ENCODE measurements around the gene LRRC14B. TPM values are rescaled to one million over a fixed set of nuclear protein-coding genes. Genes with fewer than 3 reads are reported as not detected.
"Not testable (repeated sequence)": the region's sequence is repeated elsewhere in the genome, so short reads cannot be mapped to it uniquely, and the experiment has no call there.

LRRC14B gene
- total RNA-seq, 2 donors from 2014 or later, result not detected

- Mint-ChIP-seq H3K4me1 (ENCODE audit: low read depth) (no peaks in the 10 kb centered on the region), H3K4me3 (no peak overlapping the region), H3K9me3 (no peaks in the 10 kb centered on the region), H3K36me3 (ENCODE audit: insufficient read depth in 2 of 2) (no peaks in the 10 kb centered on the region), H3K27ac (no peak overlapping the region), H3K27me3 (ENCODE audit: low read depth) (peaks cover 12% of the 10 kb centered on the region)
- DNase-seq (no peak), ATAC-seq (replicated peaks in 1 of 2) (no peak)
Observed at GRCh38 chr5:163338-163620, 28.0 kb upstream of the LRRC14B start.

- no peak overlapping the region for H3K4me3 Mint-ChIP-seq
- H3K27ac Mint-ChIP-seq, result no peak overlapping the region
- DNase-seq (no peak), ATAC-seq (replicated peaks in 1 of 2) (no peak)
- H3K27me3 Mint-ChIP-seq (ENCODE audit: low read depth), result peaks cover 12% of the 10 kb centered on the region
- H3K36me3 Mint-ChIP-seq (ENCODE audit: insufficient read depth in 2 of 2), result no peaks in the 10 kb centered on the region
- H3K4me1 Mint-ChIP-seq (ENCODE audit: low read depth), result no peaks in the 10 kb centered on the region
- no peaks in the 10 kb centered on the region for H3K9me3 Mint-ChIP-seq
Observed at GRCh38 chr5:163841-164240, 27.5 kb upstream of the LRRC14B start.

GRCh38 chr5:164244-164643 is 27.1 kb upstream of the LRRC14B start:
- H3K9me3 Mint-ChIP-seq, result no peaks in the 10 kb centered on the region
- H3K27ac Mint-ChIP-seq, result no peak overlapping the region
- DNase-seq (no peak), ATAC-seq (replicated peaks in 1 of 2) (no peak)
- H3K4me1 Mint-ChIP-seq (ENCODE audit: low read depth), result no peaks in the 10 kb centered on the region
- no peak overlapping the region for H3K4me3 Mint-ChIP-seq
- no peaks in the 10 kb centered on the region for H3K36me3 Mint-ChIP-seq (ENCODE audit: insufficient read depth in 2 of 2)
- H3K27me3 Mint-ChIP-seq (ENCODE audit: low read depth), result peaks cover 10% of the 10 kb centered on the region

GRCh38 chr5:164783-165182 is 26.5 kb upstream of the LRRC14B start:
- H3K27me3 Mint-ChIP-seq (ENCODE audit: low read depth); ATAC-seq (replicated peaks in 1 of 2); H3K4me1 Mint-ChIP-seq (ENCODE audit: low read depth); DNase-seq; H3K36me3 Mint-ChIP-seq (ENCODE audit: insufficient read depth in 2 of 2); H3K27ac Mint-ChIP-seq; H3K4me3 Mint-ChIP-seq; H3K9me3 Mint-ChIP-seq: not testable (repeated sequence)

- no peak overlapping the region for H3K4me3 Mint-ChIP-seq
Observed at GRCh38 chr5:166441-167372, 24.6 kb upstream of the LRRC14B start.

GRCh38 chr5:167511-167910 is 23.8 kb upstream of the LRRC14B start:
- H3K27ac Mint-ChIP-seq, result no peak overlapping the region
- ATAC-seq (replicated peaks in 1 of 2), result no peak

More at GRCh38 chr5:166441-167372, 24.6 kb upstream of the LRRC14B start:
- Mint-ChIP-seq H3K4me1 (ENCODE audit: low read depth) (no peaks in the 10 kb centered on the region), H3K36me3 (ENCODE audit: insufficient read depth in 2 of 2) (no peaks in the 10 kb centered on the region), H3K27me3 (ENCODE audit: low read depth) (no peaks in the 10 kb centered on the region), H3K27ac (no peak overlapping the region), H3K9me3 (no peaks in the 10 kb centered on the region)
- ATAC-seq (replicated peaks in 1 of 2) (no peak), DNase-seq (no peak)

GRCh38 chr5:167982-168660 is 23.2 kb upstream of the LRRC14B start:
- no peaks in the 10 kb centered on the region for H3K9me3 Mint-ChIP-seq
- H3K27ac Mint-ChIP-seq, result no peak overlapping the region
- ATAC-seq (replicated peaks in 1 of 2) (no peak), DNase-seq (no peak)
- H3K4me3 Mint-ChIP-seq, result no peak overlapping the region
- no peaks in the 10 kb centered on the region for H3K27me3 Mint-ChIP-seq (ENCODE audit: low read depth)
- no peaks in the 10 kb centered on the region for H3K36me3 Mint-ChIP-seq (ENCODE audit: insufficient read depth in 2 of 2)
- H3K4me1 Mint-ChIP-seq (ENCODE audit: low read depth), result no peaks in the 10 kb centered on the region

More at GRCh38 chr5:167511-167910, 23.8 kb upstream of the LRRC14B start:
- Mint-ChIP-seq H3K9me3 (no peaks in the 10 kb centered on the region), H3K4me3 (no peak overlapping the region), H3K4me1 (ENCODE audit: low read depth) (no peaks in the 10 kb centered on the region), H3K36me3 (ENCODE audit: insufficient read depth in 2 of 2) (no peaks in the 10 kb centered on the region), H3K27me3 (ENCODE audit: low read depth) (no peaks in the 10 kb centered on the region)
- no peak for DNase-seq

- Mint-ChIP-seq H3K4me3 (no peak overlapping the region), H3K4me1 (ENCODE audit: low read depth) (no peaks in the 10 kb centered on the region), H3K27me3 (ENCODE audit: low read depth) (no peaks in the 10 kb centered on the region), H3K36me3 (ENCODE audit: insufficient read depth in 2 of 2) (no peaks in the 10 kb centered on the region), H3K27ac (no peak overlapping the region), H3K9me3 (no peaks in the 10 kb centered on the region)
- ATAC-seq (replicated peaks in 1 of 2), result no peak
- DNase-seq, result no peak
Observed at GRCh38 chr5:169071-169727, 22.1 kb upstream of the LRRC14B start.

GRCh38 chr5:169728-170094 is 21.6 kb upstream of the LRRC14B start:
- ATAC-seq (replicated peaks in 1 of 2) (no peak), DNase-seq (no peak)
- H3K4me3 Mint-ChIP-seq, result no peak overlapping the region
- no peaks in the 10 kb centered on the region for H3K36me3 Mint-ChIP-seq (ENCODE audit: insufficient read depth in 2 of 2)
- no peaks in the 10 kb centered on the region for H3K27me3 Mint-ChIP-seq (ENCODE audit: low read depth)
- no peak overlapping the region for H3K27ac Mint-ChIP-seq
- no peaks in the 10 kb centered on the region for H3K4me1 Mint-ChIP-seq (ENCODE audit: low read depth)
- H3K9me3 Mint-ChIP-seq, result no peaks in the 10 kb centered on the region

- H3K4me3 Mint-ChIP-seq, result no peak overlapping the region
- ATAC-seq (replicated peaks in 1 of 2) (no peak), DNase-seq (no peak)
- no peaks in the 10 kb centered on the region for H3K9me3 Mint-ChIP-seq
- H3K4me1 Mint-ChIP-seq (ENCODE audit: low read depth), result no peaks in the 10 kb centered on the region
- no peak overlapping the region for H3K27ac Mint-ChIP-seq
- no peaks in the 10 kb centered on the region for H3K27me3 Mint-ChIP-seq (ENCODE audit: low read depth)
- no peaks in the 10 kb centered on the region for H3K36me3 Mint-ChIP-seq (ENCODE audit: insufficient read depth in 2 of 2)
Observed at GRCh38 chr5:170971-171800, 20.1 kb upstream of the LRRC14B start.

- DNase-seq (no peak), ATAC-seq (replicated peaks in 1 of 2) (no peak)
- Mint-ChIP-seq H3K4me3 (no peak overlapping the region), H3K4me1 (ENCODE audit: low read depth) (no peaks in the 10 kb centered on the region), H3K27ac (no peak overlapping the region), H3K36me3 (ENCODE audit: insufficient read depth in 2 of 2) (no peaks in the 10 kb centered on the region), H3K27me3 (ENCODE audit: low read depth) (no peaks in the 10 kb centered on the region), H3K9me3 (no peaks in the 10 kb centered on the region)
Observed at GRCh38 chr5:171801-172331, 19.4 kb upstream of the LRRC14B start.

GRCh38 chr5:172421-172820 is 18.9 kb upstream of the LRRC14B start:
- Mint-ChIP-seq H3K4me3 (no peak overlapping the region), H3K27me3 (ENCODE audit: low read depth) (no peaks in the 10 kb centered on the region), H3K9me3 (no peaks in the 10 kb centered on the region), H3K36me3 (ENCODE audit: insufficient read depth in 2 of 2) (no peaks in the 10 kb centered on the region), H3K4me1 (ENCODE audit: low read depth) (no peaks in the 10 kb centered on the region), H3K27ac (no peak overlapping the region)
- no peak for DNase-seq
- no peak for ATAC-seq (replicated peaks in 1 of 2)
